K562 (cell line): Measurements from ENCODE around the gene DOCK4. TPM values are rescaled to one million over a fixed set of nuclear protein-coding genes. Genes with fewer than 3 reads are reported as not detected.

ENCODE experiments used
- ATAC-seq: fragments of 200-7000 bp; cut with Tn5 transposase; 3 replicates; pipeline ENCODE4 v1.9.1; 2020; ENCODE audit warnings: moderate library complexity
- BruUV-seq: library from RNA; stranded (reverse); fragments of 400-500 nt; replicated peaks from 2 replicates; lab custom pipeline; 2021; lab: Mats Ljungman, UMichigan
- CTCF ChIA-PET: fragments of 300-600 bp; formaldehyde crosslinking; extraction: SDS; loops from one replicate; lab custom pipeline; 2021; ENCODE audit warnings: low intra/inter-chr PET ratio; lab: Yijun Ruan, JAX
- POLR2A ChIA-PET: fragments of 300-600, 350-650 bp; sonication (Branson Sonifier 250); formaldehyde crosslinking; extraction: SDS; loops from one replicate; lab custom pipeline; 2021; ENCODE audit warnings: antibody characterized with exemption, inconsistent platforms; lab: Yijun Ruan, JAX
- DNase-seq, 4 experiments: peaks; one replicate each; pipeline versions ENCODE4 v3.0.0 to v3.0.0-alpha.2; 2011 to 2018; ENCODE audit warnings: low spot score in 3 of 4, mixed read lengths in 3 of 4; ENCODE audit errors: extremely low read depth in 1 of 4
- FAIRE-seq: peaks from 2 replicates; lab custom pipeline; 2011; peaks lifted over from hg19 to GRCh38; lab: Jason Lieb, UNC
- H2AFZ ChIP-seq: 2 replicates; pipeline ENCODE4 v1.6.0; 2011; ENCODE audit warnings: low read depth, low read length, control low read depth, inconsistent platforms
- H3K27ac ChIP-seq: fragments of 200-600 bp; 3 replicates; pipeline ENCODE4 v1.8.0; 2011; ENCODE audit warnings: low read depth, mild to moderate bottlenecking, control low read depth, inconsistent platforms, low read length, moderate library complexity, mixed read lengths; ENCODE audit errors: extremely low read depth
- H3K27me3 ChIP-seq, 2 experiments: fragments of 300-600 bp in 1 of 2; 2 replicates in 1 of 2; 3 replicates in 1 of 2; pipeline versions ENCODE4 v1.6.0 to v1.8.0; 2011; ENCODE audit warnings: inconsistent platforms in 2 of 2, low read length in 2 of 2, mild to moderate bottlenecking in 1 of 2, mixed read lengths in 1 of 2, moderate library complexity in 1 of 2; ENCODE audit not compliant: control insufficient read depth in 2 of 2, insufficient read depth in 2 of 2
- H3K36me3 ChIP-seq: fragments of 300-600 bp; 3 replicates; pipeline ENCODE4 v1.8.0; 2011; ENCODE audit warnings: mild to moderate bottlenecking, low read length, inconsistent platforms; ENCODE audit not compliant: control insufficient read depth, insufficient read depth
- H3K4me1 ChIP-seq, 2 experiments: fragments of 200-600 bp in 1 of 2; replicated peaks in 1 of 2; 2 replicates in 1 of 2; 3 replicates in 1 of 2; pipeline versions ENCODE4 v1.5.1 to v1.8.0; 2011; ENCODE audit warnings: inconsistent platforms in 2 of 2, low read length in 2 of 2, mild to moderate bottlenecking in 1 of 2, mixed read lengths in 1 of 2, moderate library complexity in 1 of 2; ENCODE audit not compliant: control insufficient read depth in 2 of 2, insufficient read depth in 2 of 2
- H3K4me2 ChIP-seq: 2 replicates; pipeline ENCODE4 v1.6.1; 2011; ENCODE audit warnings: low read length, control low read depth, inconsistent platforms, mixed read lengths; ENCODE audit not compliant: insufficient read depth
- H3K4me3 ChIP-seq: fragments of 200-600 bp; sonication (generic), shearing (Covaris generic); 2 replicates; pipeline ENCODE4 v1.5.1; 2016; ENCODE audit warnings: control low read depth, inconsistent platforms
- H3K79me2 ChIP-seq: fragments of 200-600 bp; 3 replicates; pipeline ENCODE4 v1.8.0; 2011; ENCODE audit warnings: low read length, inconsistent platforms; ENCODE audit not compliant: control insufficient read depth, insufficient read depth
- H3K9ac ChIP-seq, 2 experiments: 2 replicates each; pipeline versions ENCODE4 v1.6.0 to v1.6.1; 2011; ENCODE audit warnings: low read depth in 2 of 2, low read length in 2 of 2, control low read depth in 1 of 2, inconsistent platforms in 1 of 2, mild to moderate bottlenecking in 1 of 2, mixed read lengths in 1 of 2; ENCODE audit not compliant: insufficient read depth in 1 of 2
- H3K9me1 ChIP-seq: one replicate; pipeline ENCODE4 v1.6.0; 2011; ENCODE audit warnings: inconsistent platforms, mild to moderate bottlenecking, low read length, moderate library complexity; ENCODE audit not compliant: control insufficient read depth, insufficient read depth
- H3K9me3 ChIP-seq: replicated peaks from 2 replicates; pipeline ENCODE4 v1.5.1; 2011; ENCODE audit warnings: low read depth, low read length, inconsistent platforms; ENCODE audit not compliant: control insufficient read depth, insufficient read depth
- H4K20me1 ChIP-seq: replicated peaks from 2 replicates; pipeline ENCODE4 v1.6.1; 2011; ENCODE audit warnings: low read length, inconsistent platforms, mixed read lengths; ENCODE audit not compliant: control insufficient read depth, insufficient read depth
- C11orf30 ChIP-seq: fragments of 450-650 bp; IDR thresholded peaks from 2 replicates; pipeline ENCODE4 v1.6.1; 2016; ENCODE audit warnings: low read depth, mild to moderate bottlenecking
- CEBPZ ChIP-seq: fragments of 150-350 bp; IDR thresholded peaks from 2 replicates; pipeline ENCODE4 v1.6.1; 2014; ENCODE audit warnings: low read depth, mild to moderate bottlenecking, low read length, borderline replicate concordance
- CLOCK ChIP-seq: fragments of 250-450 bp; sonication (Bioruptor Pico); IDR thresholded peaks from 2 replicates; pipeline ENCODE4 v1.4.0; 2020; ENCODE audit warnings: mild to moderate bottlenecking, moderate library complexity, borderline replicate concordance
- GMEB1 ChIP-seq: fragments of 250-450 bp; sonication (Bioruptor Pico); IDR thresholded peaks from 2 replicates; pipeline ENCODE4 v1.4.0; 2020; ENCODE audit warnings: mild to moderate bottlenecking
- MAFG ChIP-seq: fragments of 450-650 bp; conservative IDR thresholded peaks from 2 replicates; pipeline ENCODE4 v1.6.1; 2016; ENCODE audit warnings: missing genetic modification characterization, missing compliant biosample characterization
- SAFB2 ChIP-seq: fragments of 200-400 bp; formaldehyde crosslinking; IDR thresholded peaks from 2 replicates; pipeline ENCODE4 v1.6.1; 2018; ENCODE audit warnings: borderline replicate concordance, low read length, low read depth, moderate library complexity; ENCODE audit not compliant: severe bottlenecking
- SMAD1 ChIP-seq: fragments of 150-350 bp; IDR thresholded peaks from 2 replicates; pipeline ENCODE4 v1.6.1; 2014; ENCODE audit warnings: low read length, low read depth; ENCODE audit not compliant: partially characterized antibody
- TRIM24 ChIP-seq, 2 experiments: fragments of 450-650 bp; IDR thresholded peaks; 2 replicates each; pipeline ENCODE4 v1.6.1; 2016
- WGBS: fragments of 100-300 bp; shearing (Covaris generic); methylation state at CpG from one replicate; pipeline ENCODE4 v1.1.6; 2016; ENCODE audit warnings: low coverage, mixed read lengths; ENCODE audit not compliant: insufficient coverage; ENCODE audit errors: missing lambda C conversion rate; 5-methylcytosine and 5-hydroxymethylcytosine counted together
- in situ Hi-C: fragments of 300-500 bp; cut with MboI; formaldehyde crosslinking; loops from 4 replicates; pipeline ENCODE4 v1.15.0; 2018; ENCODE audit warnings: inconsistent platforms, mixed read lengths
- intact Hi-C: fragments of 100-400 bp; cut with micrococcal nuclease; formaldehyde crosslinking; loops from 2 replicates; pipeline ENCODE4 v1.14.2; 2022
- polyA plus RNA-seq, 8 experiments: library from polyadenylated mRNA; depleted of rRNA in 4 of 8; stranded (reverse) in 5 of 8; unstranded in 3 of 8; fragments of >200 nt; fragmentation: Nextera tagmentation in 2 of 8; fragmentation: Illumina TruSeq in 1 of 8; extraction: Ambion mirVana in 2 of 8; extraction: Trizol in 1 of 8; gene quantifications; 2 replicates each; pipeline versions ENCODE4 v1.2.1 to v1.2.3, GENCODE V29; 2011 to 2014; ENCODE audit warnings: inconsistent platforms in 1 of 8, missing spikeins in 1 of 8
- total RNA-seq, 7 experiments: library from RNA; depleted of rRNA in 6 of 7; stranded (reverse); fragments of >200 nt in 6 of 7; fragmentation: Illumina TruSeq in 2 of 7; extraction: Trizol in 2 of 7; gene quantifications; 2 replicates each; pipeline versions ENCODE4 v1.2.1 to v1.2.3, GENCODE V29; 2011 to 2021; ENCODE audit warnings: low replicate concordance in 1 of 7

DOCK4 gene
- total and polyA plus RNA-seq, 9 of the 15 experiments (the other 6 are each of a cell fraction or from before 2014, with no cell fraction given), result 0.42 to 5.7 (median 2.3) TPM

- FAIRE-seq, result no peak
- POLR2A ChIA-PET, result interaction anchor here (0.5 kb wide), 1 partner anchor 45 kb away, joined by 3 read pairs; no protein-coding TSS in a partner anchor
Measured at GRCh38 chr7:112255388-112255720, 49.2 kb upstream of the DOCK4 start.

GRCh38 chr7:112254709-112255387 lies 48.6 kb upstream of the DOCK4 start:
- Histone ChIP-seq H3K9me3 (no peaks in the 10 kb centered on the region), H3K9me1 (no peaks in the 10 kb centered on the region), H3K27me3 (no peaks in the 10 kb centered on the region; a peak in 1 of 5 replicates), H3K4me2 (no peak overlapping the region), H4K20me1 (no peaks in the 10 kb centered on the region), H3K4me3 (no peak overlapping the region), H3K4me1 (no peaks in the 10 kb centered on the region), H2AFZ (no peak overlapping the region), H3K36me3 (no peaks in the 10 kb centered on the region), H3K79me2 (no peaks in the 10 kb centered on the region), H3K27ac (no peak overlapping the region), H3K9ac (no peak overlapping the region)
- CTCF ChIA-PET, result no interaction called here
- in situ Hi-C loops (no loop called here), intact Hi-C loops (no loop called here)
- ATAC-seq (no peak), DNase-seq (no peak), FAIRE-seq (no peak)
- POLR2A ChIA-PET, result interaction anchor here (0.5 kb wide), 1 partner anchor 45 kb away, joined by 3 read pairs; no protein-coding TSS in a partner anchor
- BruUV-seq, result no TSS peak
- WGBS, result 29% methylated on average over 6 of the region's 6 CpGs
- TF ChIP-seq CLOCK (no peak), GMEB1 (CRISPR knock-in tag) (no peak), MAFG (tag) (peak; percentile 64; the same call in 1 of the 2 replicates), C11orf30 (peak; percentile 15; the same call in 1 of the 2 replicates), CEBPZ (no peak)

More at GRCh38 chr7:112255388-112255720, 49.2 kb upstream of the DOCK4 start:
- ATAC-seq (no peak), DNase-seq (no peak)
- no TSS peak for BruUV-seq
- Histone ChIP-seq H3K9me1 (no peaks in the 10 kb centered on the region), H3K4me1 (no peaks in the 10 kb centered on the region), H3K9ac (no peak overlapping the region), H3K36me3 (no peaks in the 10 kb centered on the region), H4K20me1 (no peaks in the 10 kb centered on the region), H3K27me3 (no peaks in the 10 kb centered on the region; a peak in 1 of 5 replicates), H2AFZ (no peak overlapping the region), H3K27ac (no peak overlapping the region), H3K79me2 (no peaks in the 10 kb centered on the region), H3K4me2 (no peak overlapping the region), H3K9me3 (no peaks in the 10 kb centered on the region), H3K4me3 (no peak overlapping the region)
- in situ Hi-C loops (no loop called here), intact Hi-C loops (no loop called here)
- CTCF ChIA-PET, result no interaction called here
- no peak for TF ChIP-seq TRIM24 (IDR thresholded peaks at IDR 0.05)
- no peak for TF ChIP-seq SAFB2
- TF ChIP-seq SMAD1, result no peak
